ENCODE measurements around the gene CHN2.

Gene CHN2

DNA sequence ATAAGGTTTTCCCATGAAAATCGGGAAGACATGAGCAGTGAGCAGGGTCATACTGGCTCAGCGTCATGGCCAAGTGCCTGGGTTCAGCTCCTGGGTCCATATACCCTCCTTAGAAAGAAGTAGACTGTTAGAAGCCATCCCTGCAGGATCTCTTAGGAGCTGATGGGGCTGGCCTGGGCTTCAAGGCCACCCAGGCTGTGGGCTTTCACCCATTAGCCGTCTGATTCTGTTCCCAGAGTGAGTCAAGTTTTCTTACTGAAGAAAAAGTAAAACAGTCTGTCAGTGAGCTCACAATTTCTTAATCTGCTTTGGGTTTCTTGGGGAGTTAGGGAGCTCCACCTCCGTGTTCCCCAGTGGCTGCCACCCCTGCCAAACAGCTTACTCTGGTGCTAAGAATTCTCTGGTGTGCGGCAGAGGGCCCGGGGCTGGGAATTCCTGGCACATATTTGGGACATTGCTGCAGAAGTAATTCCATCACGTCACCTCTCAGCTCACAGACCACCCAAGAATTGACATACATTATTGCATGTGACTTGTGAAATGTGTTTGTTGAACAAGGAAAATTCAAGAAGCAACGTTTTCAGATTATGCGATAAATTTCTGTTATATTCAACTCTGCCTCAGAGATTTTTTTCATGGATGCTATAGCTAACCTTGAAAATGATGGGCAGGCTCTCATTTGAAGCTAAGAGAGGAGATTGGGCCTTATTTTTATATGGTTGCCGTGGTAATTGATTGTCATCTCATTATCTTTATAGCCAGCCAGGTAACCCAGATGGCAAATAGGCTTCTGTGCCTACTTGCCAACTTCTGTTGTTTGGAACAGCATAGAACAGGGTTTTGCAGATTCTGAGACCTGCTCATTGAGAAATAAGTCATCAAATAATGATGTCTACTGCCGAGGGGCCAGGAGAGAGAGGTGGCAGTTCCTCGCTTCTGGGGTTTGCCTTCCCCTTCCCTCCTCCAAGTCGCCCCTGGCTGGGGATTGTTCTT, 166.4 kb downstream of the CHN2 start:
- H3K4me3 ChIP-seq (ENCODE audit: low read depth, low read length): no peak overlapping the region
- no peak for TF ChIP-seq CTCF (IDR thresholded peaks at IDR 0.05; ENCODE audit: borderline replicate concordance, insufficient read depth, low read depth, low read length)

DNA sequence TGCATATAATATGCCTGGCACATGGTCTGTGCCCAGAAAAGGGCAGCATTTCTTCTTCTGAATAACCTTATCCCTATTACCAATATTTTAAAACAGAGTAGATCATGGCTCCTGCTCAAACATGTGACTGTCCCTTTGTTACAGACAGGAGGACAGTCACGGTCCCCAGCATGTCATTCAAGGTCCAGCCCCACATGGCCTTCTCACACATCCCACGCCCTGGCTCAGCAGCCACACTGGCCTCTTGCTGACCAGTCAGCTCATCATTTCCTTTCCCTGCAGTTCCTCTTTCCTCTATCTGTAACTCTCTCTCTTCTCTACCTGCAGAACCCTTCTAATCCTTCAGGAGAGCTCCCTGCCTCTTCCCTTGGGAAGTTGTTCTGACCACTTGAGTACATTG, 167.8 kb downstream of the CHN2 start:
- H3K4me3 ChIP-seq (ENCODE audit: low read depth, low read length): no peak overlapping the region
- TF ChIP-seq CTCF (IDR thresholded peaks at IDR 0.05; ENCODE audit: borderline replicate concordance, insufficient read depth, low read depth, low read length): no peak

DNA sequence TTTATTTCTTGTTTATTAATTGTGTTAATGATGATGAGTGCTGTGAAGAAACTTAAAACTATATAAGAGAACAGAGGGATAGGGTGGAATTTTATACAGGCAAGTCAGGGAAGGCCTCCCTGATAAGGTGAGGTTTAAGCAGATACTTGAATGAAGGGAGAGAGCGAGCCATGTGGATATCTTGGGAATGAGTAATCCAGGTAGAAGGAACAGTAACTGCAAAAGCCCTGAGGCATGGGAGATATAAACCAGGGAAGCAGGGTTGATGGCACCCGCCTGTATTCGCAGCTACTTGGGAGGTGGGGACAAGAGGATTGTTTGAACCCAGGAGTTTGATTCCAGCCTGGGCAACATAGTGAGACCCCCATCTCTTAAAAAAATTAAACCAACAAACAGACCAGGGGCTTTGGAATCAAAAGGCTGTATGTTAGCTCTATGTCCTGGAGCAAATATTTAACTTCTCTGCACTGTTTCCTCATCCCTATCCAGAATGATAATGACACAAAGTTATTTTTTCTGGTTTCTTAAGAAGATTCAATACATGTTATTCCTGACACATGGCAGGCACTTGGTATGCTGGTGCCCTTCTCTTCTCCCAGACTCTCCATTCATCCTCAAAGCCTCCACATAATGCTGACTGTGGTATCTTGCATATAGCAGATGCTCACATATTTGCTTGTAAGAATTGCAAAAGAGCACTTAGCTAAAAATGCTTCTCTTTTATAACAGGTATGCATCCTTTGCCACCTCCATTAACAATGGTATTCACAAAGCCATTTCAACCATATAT, 169.3 kb downstream of the CHN2 start:
- no peak for TF ChIP-seq CTCF (IDR thresholded peaks at IDR 0.05; ENCODE audit: borderline replicate concordance, insufficient read depth, low read depth, low read length)
- H3K4me3 ChIP-seq (ENCODE audit: low read depth, low read length): no peak overlapping the region

- H3K4me3 ChIP-seq (ENCODE audit: low read depth, low read length): no peak overlapping the region
Measured at GRCh38 chr7:29364661-29365060, 170.1 kb downstream of the CHN2 start.

GRCh38 chr7:29365423-29365822, 170.8 kb downstream of the CHN2 start:
- no peak for TF ChIP-seq CTCF (IDR thresholded peaks at IDR 0.05; ENCODE audit: borderline replicate concordance, insufficient read depth, low read depth, low read length)
- no peak overlapping the region for H3K4me3 ChIP-seq (ENCODE audit: low read depth, low read length)

More at GRCh38 chr7:29364661-29365060, 170.1 kb downstream of the CHN2 start:
- no peak for TF ChIP-seq CTCF (IDR thresholded peaks at IDR 0.05; ENCODE audit: borderline replicate concordance, insufficient read depth, low read depth, low read length)

DNA sequence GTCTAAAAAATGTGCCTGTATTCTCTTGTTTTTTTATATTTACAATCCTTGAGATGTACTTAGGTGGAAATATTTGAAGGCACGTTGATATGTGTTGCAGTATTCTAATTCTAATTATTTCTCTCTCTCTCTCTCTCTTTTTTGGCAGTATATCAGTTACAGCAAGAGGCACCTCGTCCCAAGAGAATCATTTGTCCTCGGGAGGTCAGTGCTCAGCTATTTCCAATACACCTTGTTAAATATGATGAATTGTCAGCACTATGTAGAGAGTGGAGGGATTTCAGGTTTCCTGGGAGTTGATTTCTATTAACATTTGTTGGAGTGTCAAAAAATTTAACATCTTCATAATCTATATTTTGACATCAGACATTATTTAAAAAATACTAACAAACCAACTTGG, 173.2 kb downstream of the CHN2 start:
- no peak for TF ChIP-seq CTCF (IDR thresholded peaks at IDR 0.05; ENCODE audit: borderline replicate concordance, insufficient read depth, low read depth, low read length)
- H3K4me3 ChIP-seq (ENCODE audit: low read depth, low read length): no peak overlapping the region
